ENCODE measurements around the gene STOM.

GRCh38 chr9:121336665-121337064 is 33.4 kb downstream of the STOM start:
- TF ChIP-seq POLR2A (IDR thresholded peaks at IDR 0.05; ENCODE audit: low read depth, low read length), result no peak
- TF ChIP-seq SPI1 (IDR thresholded peaks at IDR 0.05; ENCODE audit: low read depth, low read length), result no peak
- TF ChIP-seq POLR2AphosphoS5 (IDR thresholded peaks at IDR 0.05; ENCODE audit: low read depth, low read length), result no peak
- no peak for TF ChIP-seq POU2F2 (IDR thresholded peaks at IDR 0.05; ENCODE audit: low read depth, low read length)

Data from GM12891 (cell line).